Sigmoid colon (tissue), 4 donors: ENCODE data around the gene PRPF31.

Experiments used
- EP300 ChIP-seq, 4 donors: sonication (generic); formaldehyde crosslinking; IDR thresholded peaks; one replicate each; pipeline ENCODE4 v1.6.1; 2017; ENCODE audit warnings: antibody characterized with exemption in 4 of 4
- POLR2A ChIP-seq, 2 donors: fragments of 450-650 bp; IDR thresholded peaks; one replicate each; pipeline ENCODE4 v1.6.1; 2016; ENCODE audit warnings: antibody characterized with exemption in 2 of 2, mild to moderate bottlenecking in 2 of 2, moderate library complexity in 2 of 2
- POLR2AphosphoS5 ChIP-seq, 4 donors: sonication (generic); formaldehyde crosslinking; IDR thresholded peaks; one replicate each; pipeline ENCODE4 v1.6.1; 2017; ENCODE audit warnings: antibody characterized with exemption in 4 of 4

- TF ChIP-seq EP300 (IDR thresholded peaks at IDR 0.05) (no peak), POLR2A (IDR thresholded peaks at IDR 0.05) (no peak), POLR2AphosphoS5 (IDR thresholded peaks at IDR 0.05) (no peak)
Observed at GRCh38 chr19:54151362-54152035, 35.9 kb downstream of the PRPF31 start.
